B cell (primary cell): ENCODE results near the gene DENND1A.
"Not testable (repeated sequence)": the region's sequence is repeated elsewhere in the genome, so short reads cannot be mapped to it uniquely, and the experiment has no call there.

Experiments used
- EZH2 ChIP-seq: IDR thresholded peaks from 2 replicates; pipeline ENCODE4 v1.6.1; 2012; ENCODE audit warnings: borderline replicate concordance, low read depth, mild to moderate bottlenecking, moderate library complexity, low read length; ENCODE audit not compliant: insufficient read depth, poor library complexity, severe bottlenecking
- TF ChIP-seq, protein P1 (sequence below): fragments of 200-600 bp; IDR thresholded peaks from one replicate; pipeline ENCODE4 v1.8.0; 2022; ENCODE audit warnings: antibody characterized with exemption, mild to moderate bottlenecking

GRCh38 chr9:123885834-123886233 is 44.1 kb downstream of the DENND1A start:
- TF ChIP-seq, protein P1, sequence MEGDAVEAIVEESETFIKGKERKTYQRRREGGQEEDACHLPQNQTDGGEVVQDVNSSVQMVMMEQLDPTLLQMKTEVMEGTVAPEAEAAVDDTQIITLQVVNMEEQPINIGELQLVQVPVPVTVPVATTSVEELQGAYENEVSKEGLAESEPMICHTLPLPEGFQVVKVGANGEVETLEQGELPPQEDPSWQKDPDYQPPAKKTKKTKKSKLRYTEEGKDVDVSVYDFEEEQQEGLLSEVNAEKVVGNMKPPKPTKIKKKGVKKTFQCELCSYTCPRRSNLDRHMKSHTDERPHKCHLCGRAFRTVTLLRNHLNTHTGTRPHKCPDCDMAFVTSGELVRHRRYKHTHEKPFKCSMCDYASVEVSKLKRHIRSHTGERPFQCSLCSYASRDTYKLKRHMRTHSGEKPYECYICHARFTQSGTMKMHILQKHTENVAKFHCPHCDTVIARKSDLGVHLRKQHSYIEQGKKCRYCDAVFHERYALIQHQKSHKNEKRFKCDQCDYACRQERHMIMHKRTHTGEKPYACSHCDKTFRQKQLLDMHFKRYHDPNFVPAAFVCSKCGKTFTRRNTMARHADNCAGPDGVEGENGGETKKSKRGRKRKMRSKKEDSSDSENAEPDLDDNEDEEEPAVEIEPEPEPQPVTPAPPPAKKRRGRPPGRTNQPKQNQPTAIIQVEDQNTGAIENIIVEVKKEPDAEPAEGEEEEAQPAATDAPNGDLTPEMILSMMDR, result not testable (repeated sequence)
- not testable (repeated sequence) for TF ChIP-seq EZH2
